GM23248 (cell line): ENCODE data around the gene SLC25A38. TPM values are rescaled to one million over a fixed set of nuclear protein-coding genes. Genes with fewer than 3 reads are reported as not detected.

Experiments
- DNase-seq: peaks from one replicate; pipeline ENCODE4 v3.0.0-alpha.2; 2015
- H2AFZ ChIP-seq: fragments of 200-600 bp; sonication (generic); 2 replicates; pipeline ENCODE4 v1.6.1; 2016; ENCODE audit warnings: antibody characterized with exemption
- H3F3A ChIP-seq: fragments of 200-600 bp; sonication (generic); 2 replicates; pipeline ENCODE4 v1.6.1; 2016; ENCODE audit warnings: mild to moderate bottlenecking, antibody characterized with exemption, mixed run types; ENCODE audit not compliant: insufficient read depth
- H3K27ac ChIP-seq: fragments of 200-600 bp; sonication (generic); 2 replicates; pipeline ENCODE4 v1.5.1; 2016; ENCODE audit warnings: mild to moderate bottlenecking
- H3K27me3 ChIP-seq: fragments of 200-600 bp; sonication (generic); replicated peaks from 2 replicates; pipeline ENCODE4 v1.6.1; 2016; ENCODE audit warnings: mild to moderate bottlenecking; ENCODE audit not compliant: insufficient read depth
- H3K36me3 ChIP-seq: fragments of 200-600 bp; sonication (generic); 2 replicates; pipeline ENCODE4 v1.6.1; 2016; ENCODE audit warnings: low read depth, mild to moderate bottlenecking
- H3K4me1 ChIP-seq: fragments of 200-600 bp; sonication (generic); 2 replicates; pipeline ENCODE4 v1.6.1; 2016; ENCODE audit warnings: mild to moderate bottlenecking; ENCODE audit not compliant: insufficient read depth
- H3K4me2 ChIP-seq: fragments of 200-600 bp; sonication (generic); one replicate; pipeline ENCODE4 v1.6.1; 2016; ENCODE audit warnings: mild to moderate bottlenecking; ENCODE audit not compliant: unreplicated experiment
- H3K4me3 ChIP-seq: fragments of 200-600 bp; sonication (generic); 2 replicates; pipeline ENCODE4 v1.5.1; 2016; ENCODE audit warnings: mild to moderate bottlenecking
- H3K79me2 ChIP-seq: fragments of 200-600 bp; sonication (generic); 2 replicates; pipeline ENCODE4 v1.6.1; 2016; ENCODE audit warnings: mild to moderate bottlenecking; ENCODE audit not compliant: insufficient read depth
- H3K9ac ChIP-seq: fragments of 200-600 bp; sonication (generic); 2 replicates; pipeline ENCODE4 v1.6.1; 2016; ENCODE audit warnings: mild to moderate bottlenecking
- H3K9me2 ChIP-seq: fragments of 200-600 bp; sonication (generic); 2 replicates; pipeline ENCODE4 v1.6.1; 2016; ENCODE audit warnings: mixed run types, mild to moderate bottlenecking, moderate library complexity; ENCODE audit not compliant: insufficient read depth
- H3K9me3 ChIP-seq: fragments of 200-600 bp; sonication (generic); one replicate; pipeline ENCODE4 v1.6.1; 2017; ENCODE audit warnings: low read depth
- H4K20me1 ChIP-seq: fragments of 200-600 bp; sonication (generic); 2 replicates; pipeline ENCODE4 v1.6.0; 2016; ENCODE audit not compliant: insufficient read depth
- EZH2 ChIP-seq: fragments of 200-600 bp; sonication (generic); IDR thresholded peaks from 2 replicates; pipeline ENCODE4 v1.6.1; 2018; ENCODE audit warnings: antibody characterized with exemption, mild to moderate bottlenecking; ENCODE audit not compliant: insufficient read depth, poor library complexity, severe bottlenecking
- EZH2phosphoT487 ChIP-seq: fragments of 200-600 bp; sonication (generic); IDR thresholded peaks from 2 replicates; pipeline ENCODE4 v1.6.1; 2018; ENCODE audit warnings: antibody characterized with exemption, moderate library complexity, mild to moderate bottlenecking, low read depth; ENCODE audit not compliant: insufficient read depth
- WGBS, 2 experiments: methylation state at CpG; one replicate each; pipeline ENCODE4 v1.1.6; 2015 to 2017; ENCODE audit warnings: low lambda C conversion rate in 2 of 2, low coverage in 1 of 2; ENCODE audit errors: missing lambda C conversion rate in 2 of 2; 5-methylcytosine and 5-hydroxymethylcytosine counted together
- in situ Hi-C: fragments of 300-500 bp; cut with MboI; formaldehyde crosslinking; loops from 2 replicates; pipeline ENCODE4 v1.15.0; 2020
- polyA plus RNA-seq: library from polyadenylated mRNA; unstranded; fragments of >200 nt; fragmentation: Nextera tagmentation; extraction: Ambion mirVana; gene quantifications from 2 replicates; pipeline ENCODE4 v1.2.1, GENCODE V29; 2016
- total RNA-seq: library from RNA; depleted of rRNA; stranded (reverse); fragments of >200 nt; shearing (Covaris generic); gene quantifications from 2 replicates; pipeline ENCODE4 v1.2.3, GENCODE V29; 2014

SLC25A38 gene
- total and polyA plus RNA-seq, 2 experiments from 2014 or later, result 23.9 to 40.1 TPM

GRCh38 chr3:39423436-39423970 lies 40.3 kb downstream of the SLC25A38 start:
- H3K36me3 ChIP-seq, result no peaks in the 10 kb centered on the region
- no peak overlapping the region for H3K9ac ChIP-seq
- no peaks in the 10 kb centered on the region for H4K20me1 ChIP-seq
- no peak overlapping the region for H2AFZ ChIP-seq
- H3K4me3 ChIP-seq, result no peak overlapping the region
- H3K9me2 ChIP-seq, result no peaks in the 10 kb centered on the region
- no peak overlapping the region for H3K4me2 ChIP-seq
- no peak for DNase-seq
- no peaks in the 10 kb centered on the region for H3K79me2 ChIP-seq
- no peaks in the 10 kb centered on the region for H3K4me1 ChIP-seq
- no peaks in the 10 kb centered on the region for H3F3A ChIP-seq
- TF ChIP-seq EZH2phosphoT487 (no peak), EZH2 (no peak)
- no peaks in the 10 kb centered on the region for H3K9me3 ChIP-seq
- 100% methylated on average over 1 of the region's 1 CpG for WGBS, 2 experiments
- in situ Hi-C loops, result no loop called here
- H3K27ac ChIP-seq, result no peak overlapping the region
- no peaks in the 10 kb centered on the region for H3K27me3 ChIP-seq

- H3K4me1 ChIP-seq, result no peaks in the 10 kb centered on the region
- H4K20me1 ChIP-seq, result no peaks in the 10 kb centered on the region
- 75 to 78% methylated on average over 1 of the region's 1 CpG for WGBS, 2 experiments
- no peaks in the 10 kb centered on the region for H3K27me3 ChIP-seq
- no peaks in the 10 kb centered on the region for H3K36me3 ChIP-seq
- no peaks in the 10 kb centered on the region for H3K79me2 ChIP-seq
- no peak overlapping the region for H3K9ac ChIP-seq
- TF ChIP-seq EZH2phosphoT487 (no peak), EZH2 (no peak)
- H2AFZ ChIP-seq, result no peak overlapping the region
- H3F3A ChIP-seq, result no peaks in the 10 kb centered on the region
- H3K27ac ChIP-seq, result no peak overlapping the region
- DNase-seq, result no peak
- no peak overlapping the region for H3K4me2 ChIP-seq
- no peak overlapping the region for H3K4me3 ChIP-seq
- no peaks in the 10 kb centered on the region for H3K9me3 ChIP-seq
- in situ Hi-C loops, result no loop called here
- no peaks in the 10 kb centered on the region for H3K9me2 ChIP-seq
Observed at GRCh38 chr3:39426312-39426711, 43.1 kb downstream of the SLC25A38 start.

GRCh38 chr3:39427506-39427905 lies 44.3 kb downstream of the SLC25A38 start:
- no peaks in the 10 kb centered on the region for H3K79me2 ChIP-seq
- no peak for DNase-seq
- H3K27ac ChIP-seq, result no peak overlapping the region
- no peaks in the 10 kb centered on the region for H3F3A ChIP-seq
- H3K4me1 ChIP-seq, result no peaks in the 10 kb centered on the region
- no peaks in the 10 kb centered on the region for H4K20me1 ChIP-seq
- no peak overlapping the region for H3K4me2 ChIP-seq
- no peak for TF ChIP-seq EZH2
- no peak for TF ChIP-seq EZH2phosphoT487
- H3K9me3 ChIP-seq, result no peaks in the 10 kb centered on the region
- in situ Hi-C loops, result no loop called here
- H3K9me2 ChIP-seq, result no peaks in the 10 kb centered on the region
- no peak overlapping the region for H2AFZ ChIP-seq
- no peak overlapping the region for H3K9ac ChIP-seq
- H3K27me3 ChIP-seq, result no peaks in the 10 kb centered on the region
- 71 to 89% methylated on average over 1 of the region's 1 CpG for WGBS, 2 experiments
- H3K4me3 ChIP-seq, result no peak overlapping the region
- no peaks in the 10 kb centered on the region for H3K36me3 ChIP-seq

GRCh38 chr3:39428745-39429201 lies 45.6 kb downstream of the SLC25A38 start:
- Histone ChIP-seq H3F3A (no peaks in the 10 kb centered on the region), H3K4me3 (no peak overlapping the region), H3K9me3 (no peaks in the 10 kb centered on the region), H3K27ac (no peak overlapping the region), H3K79me2 (no peaks in the 10 kb centered on the region), H3K27me3 (no peaks in the 10 kb centered on the region), H4K20me1 (no peaks in the 10 kb centered on the region), H3K36me3 (no peaks in the 10 kb centered on the region), H3K4me2 (no peak overlapping the region), H3K4me1 (peaks cover 5% of the 10 kb centered on the region), H3K9ac (no peak overlapping the region), H3K9me2 (no peaks in the 10 kb centered on the region), H2AFZ (no peak overlapping the region)
- 58 to 59% methylated on average over 22 of the region's 22 CpGs for WGBS, 2 experiments
- no peak for DNase-seq
- no peak for TF ChIP-seq EZH2
- no peak for TF ChIP-seq EZH2phosphoT487
- in situ Hi-C loops, result no loop called here

GRCh38 chr3:39429466-39429865 lies 46.3 kb downstream of the SLC25A38 start:
- Histone ChIP-seq H3K4me1 (peaks cover 10% of the 10 kb centered on the region), H3K4me2 (no peak overlapping the region), H3K27ac (no peak overlapping the region), H3K9ac (no peak overlapping the region), H4K20me1 (no peaks in the 10 kb centered on the region), H2AFZ (no peak overlapping the region), H3K36me3 (no peaks in the 10 kb centered on the region), H3K9me2 (no peaks in the 10 kb centered on the region), H3K79me2 (no peaks in the 10 kb centered on the region), H3F3A (no peaks in the 10 kb centered on the region), H3K27me3 (no peaks in the 10 kb centered on the region), H3K9me3 (no peaks in the 10 kb centered on the region), H3K4me3 (no peak overlapping the region)
- TF ChIP-seq EZH2 (no peak), EZH2phosphoT487 (no peak)
- WGBS, 2 experiments, result 74 to 81% methylated on average over 11 of the region's 11 CpGs
- no peak for DNase-seq
- in situ Hi-C loops, result no loop called here
